ENCODE data around the gene TMEM18.

DNA sequence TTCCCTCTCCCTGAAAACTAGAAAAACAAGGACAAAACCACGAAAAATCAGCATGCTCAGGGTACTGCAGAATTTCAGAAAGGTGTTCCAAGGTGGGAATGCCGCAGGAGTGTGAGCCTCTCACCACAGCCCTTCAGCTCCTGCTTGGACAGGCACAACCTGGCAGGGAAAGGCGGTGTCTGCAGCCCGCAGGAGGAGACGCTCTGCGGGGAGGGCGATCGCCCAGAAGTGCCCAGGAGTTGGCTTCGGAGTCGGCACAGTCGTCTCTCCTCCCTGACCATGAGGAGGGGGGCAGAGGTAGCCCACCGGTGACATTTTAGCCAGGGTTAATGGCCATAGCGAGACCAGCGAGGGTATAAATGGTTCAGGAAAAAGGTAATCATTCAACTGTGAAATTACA is 57.2 kb downstream of the TMEM18 start:
- TF ChIP-seq CTCF (IDR thresholded peaks at IDR 0.05) (no peak), EZH2phosphoT487 (IDR thresholded peaks at IDR 0.05) (no peak)

Measured in neural progenitor cell (in vitro differentiated cells).